GM20000 (cell line): ENCODE results near the gene CHRNA9.

Source experiments
- DNase-seq: peaks from one replicate; pipeline ENCODE4 v3.0.0; 2012; ENCODE audit warnings: low spot score
- CTCF ChIP-seq: IDR thresholded peaks from 2 replicates; pipeline ENCODE4 v1.5.1; 2012; ENCODE audit warnings: mild to moderate bottlenecking, control low read depth; ENCODE audit errors: extremely low read depth, missing control alignments

CHRNA9 gene

GRCh38 chr4:40347472-40347871 is 12.3 kb downstream of the CHRNA9 start:
- TF ChIP-seq CTCF = no peak
- DNase-seq = no peak

- no peak for TF ChIP-seq CTCF
- no peak for DNase-seq
Measured at GRCh38 chr4:40348000-40348399, 12.9 kb downstream of the CHRNA9 start.

GRCh38 chr4:40349561-40350198 is 14.5 kb downstream of the CHRNA9 start:
- no peak for TF ChIP-seq CTCF
- no peak for DNase-seq

GRCh38 chr4:40350627-40351227 is 15.6 kb downstream of the CHRNA9 start:
- no peak for TF ChIP-seq CTCF
- DNase-seq = no peak

- no peak for TF ChIP-seq CTCF
- DNase-seq = no peak
Measured at GRCh38 chr4:40354158-40354557, 19.0 kb downstream of the CHRNA9 start.

GRCh38 chr4:40355131-40355530 is 20.0 kb downstream of the CHRNA9 start:
- DNase-seq = no peak

GRCh38 chr4:40357738-40358137 is 22.6 kb downstream of the CHRNA9 start:
- DNase-seq = no peak

More at GRCh38 chr4:40355131-40355530, 20.0 kb downstream of the CHRNA9 start:
- TF ChIP-seq CTCF = no peak

More at GRCh38 chr4:40357738-40358137, 22.6 kb downstream of the CHRNA9 start:
- no peak for TF ChIP-seq CTCF
